UCSD-AML1 (cell line): ENCODE measurements around the gene KDM5A.
"Not testable (repeated sequence)": the region's sequence is repeated elsewhere in the genome, so short reads cannot be mapped to it uniquely, and the experiment has no call there.

Experiments used
- DNase-seq: peaks from one replicate; lab custom pipeline; 2025; ENCODE audit not compliant: unreplicated experiment; lab: John Stamatoyannopoulos, UW

KDM5A gene

DNA sequence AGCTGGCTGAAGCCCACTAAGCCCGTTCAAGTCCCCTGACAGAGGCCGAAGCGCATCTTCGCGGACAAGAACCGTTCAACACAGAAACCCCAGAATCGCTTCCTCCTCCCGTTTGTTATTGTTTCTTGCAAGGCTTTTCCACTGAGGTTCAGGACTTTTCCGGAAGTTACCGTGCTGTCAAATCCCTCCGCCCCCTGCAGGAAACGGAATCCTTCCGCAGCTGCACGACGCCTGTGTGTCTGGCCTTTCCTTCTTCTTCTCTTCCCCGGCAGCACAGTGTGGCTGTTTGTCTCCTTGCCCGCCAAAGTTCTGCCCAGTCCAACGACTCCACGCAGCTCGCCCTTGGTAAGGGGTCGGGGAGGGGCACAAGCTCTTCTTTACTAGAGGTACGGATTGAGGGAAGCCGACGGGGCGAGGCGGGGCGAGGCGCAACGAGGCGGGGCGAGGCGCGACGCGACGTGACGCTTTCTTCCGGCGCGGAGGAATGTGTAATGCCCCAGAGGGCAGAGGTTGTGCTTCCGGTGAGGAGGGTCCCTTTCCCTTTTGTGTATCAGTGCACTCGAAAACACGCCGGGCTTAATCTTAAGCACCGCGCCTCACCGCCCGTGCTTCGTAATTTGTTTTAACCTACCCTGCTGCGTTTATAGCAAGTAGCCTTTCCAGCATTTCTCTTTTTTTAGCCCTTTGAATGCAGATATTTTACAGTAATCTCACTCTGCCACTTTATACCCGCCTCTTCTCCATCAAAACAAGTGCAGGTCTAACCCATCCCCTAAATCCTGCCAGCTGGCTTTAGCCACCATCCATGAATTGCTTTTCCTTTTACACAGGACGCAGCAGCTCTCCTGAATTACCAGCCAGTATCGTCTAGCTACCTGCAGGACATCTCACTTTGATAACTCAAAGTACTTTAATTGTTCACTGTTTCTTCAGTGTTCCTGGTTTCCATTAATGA, at the start of gene KDM5A:
TSS of gene KDM5A (minus strand) at position 179 of the 955 bp plus-strand sequence. CDS start 229 bp downstream, outside the sequence.
- DNase-seq, result no peak

DNA sequence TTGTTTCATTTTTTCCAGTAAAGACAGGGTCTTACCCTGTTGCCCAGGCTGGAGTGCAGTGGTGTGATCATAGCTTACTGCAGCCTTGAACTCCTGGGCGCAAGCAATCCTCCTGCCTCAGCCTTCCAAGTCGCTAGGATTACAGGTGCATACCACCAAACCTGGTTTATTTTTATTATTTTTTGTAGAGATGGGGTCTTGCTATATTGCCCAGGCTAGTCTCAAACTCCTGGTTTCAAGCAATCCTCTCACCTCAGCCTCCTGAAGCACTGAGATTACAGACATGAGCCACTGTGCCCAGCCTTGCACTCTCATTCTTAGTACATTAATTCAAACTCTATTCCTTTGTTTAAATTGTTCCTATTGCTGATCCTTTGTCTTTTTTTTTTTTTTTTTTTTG, 46.6 kb upstream of the KDM5A start:
- not testable (repeated sequence) for DNase-seq

DNA sequence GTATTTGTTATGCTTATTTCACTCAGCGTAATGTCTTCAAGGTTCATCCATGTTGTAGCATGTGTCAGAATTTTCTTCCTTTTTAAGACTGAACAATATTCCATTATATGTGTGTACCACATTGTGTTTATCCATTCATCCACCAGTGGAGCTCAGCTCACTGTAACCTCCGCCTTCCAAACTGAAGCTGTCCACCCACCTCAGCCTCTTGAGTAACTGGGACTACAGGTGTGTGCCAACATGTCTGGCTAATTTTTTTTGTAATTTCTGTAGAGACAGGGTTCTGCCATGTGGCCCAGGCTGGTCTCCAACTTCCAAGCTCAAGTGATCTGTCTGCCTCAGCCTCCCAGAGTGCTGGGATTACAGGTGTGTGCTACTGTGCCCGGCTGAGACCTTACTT, 33.4 kb upstream of the KDM5A start:
- no peak for DNase-seq

DNA sequence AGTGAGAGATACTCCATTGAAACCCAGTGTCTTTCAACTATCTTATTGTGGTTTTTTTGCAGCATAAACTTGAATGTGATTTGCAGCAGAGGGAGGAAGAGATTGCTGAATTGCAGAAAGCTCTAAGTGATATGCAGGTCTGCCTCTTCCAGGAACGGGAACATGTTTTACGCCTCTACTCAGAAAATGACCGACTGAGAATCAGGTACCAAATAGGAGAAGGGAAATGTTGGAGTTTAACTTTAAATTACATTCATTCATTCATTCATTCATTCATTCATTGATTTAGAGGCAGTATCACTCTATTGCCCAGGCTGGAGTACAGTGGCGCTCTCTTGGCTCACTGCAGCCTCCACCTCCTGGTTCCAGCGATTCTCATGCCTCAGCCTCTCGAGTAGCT, 29.3 kb upstream of the KDM5A start:
- DNase-seq, result no peak

DNA sequence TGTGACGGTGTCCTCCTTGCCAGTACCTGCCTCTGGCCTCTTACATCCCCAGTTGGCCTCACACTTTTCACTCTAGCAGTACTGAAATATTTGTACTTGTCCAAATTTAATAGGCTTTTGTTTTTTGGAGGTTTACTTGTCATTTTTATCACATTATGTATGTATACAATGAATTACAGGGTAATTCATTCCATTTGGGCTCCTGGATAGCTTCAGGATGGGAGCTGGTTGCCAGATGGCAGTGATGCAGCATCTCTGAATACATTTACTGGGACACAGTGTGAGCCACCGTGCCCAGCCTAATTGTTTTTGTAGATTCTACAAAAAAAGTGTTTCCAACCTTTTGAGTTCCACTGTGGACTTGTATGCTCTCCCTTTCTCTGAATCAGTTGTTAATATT, 25.7 kb upstream of the KDM5A start:
- DNase-seq, result no peak

DNA sequence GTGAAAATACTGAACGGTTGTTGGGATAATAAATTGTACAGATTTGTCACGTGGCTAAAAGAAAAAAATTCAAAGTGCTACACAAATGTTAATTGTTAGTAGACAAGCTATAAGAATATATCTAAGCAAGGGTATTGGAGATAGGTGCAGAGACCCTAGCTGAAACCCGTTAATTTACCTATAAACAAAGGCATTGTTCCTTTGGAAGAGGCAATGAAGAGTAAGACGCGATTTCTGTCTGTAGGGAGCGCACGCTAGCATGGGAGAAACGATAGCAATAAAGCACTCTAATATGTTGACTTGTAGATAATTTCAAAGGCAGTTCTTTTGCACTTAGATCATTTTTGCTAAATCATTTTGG, 12.9 kb upstream of the KDM5A start:
- no peak for DNase-seq

DNA sequence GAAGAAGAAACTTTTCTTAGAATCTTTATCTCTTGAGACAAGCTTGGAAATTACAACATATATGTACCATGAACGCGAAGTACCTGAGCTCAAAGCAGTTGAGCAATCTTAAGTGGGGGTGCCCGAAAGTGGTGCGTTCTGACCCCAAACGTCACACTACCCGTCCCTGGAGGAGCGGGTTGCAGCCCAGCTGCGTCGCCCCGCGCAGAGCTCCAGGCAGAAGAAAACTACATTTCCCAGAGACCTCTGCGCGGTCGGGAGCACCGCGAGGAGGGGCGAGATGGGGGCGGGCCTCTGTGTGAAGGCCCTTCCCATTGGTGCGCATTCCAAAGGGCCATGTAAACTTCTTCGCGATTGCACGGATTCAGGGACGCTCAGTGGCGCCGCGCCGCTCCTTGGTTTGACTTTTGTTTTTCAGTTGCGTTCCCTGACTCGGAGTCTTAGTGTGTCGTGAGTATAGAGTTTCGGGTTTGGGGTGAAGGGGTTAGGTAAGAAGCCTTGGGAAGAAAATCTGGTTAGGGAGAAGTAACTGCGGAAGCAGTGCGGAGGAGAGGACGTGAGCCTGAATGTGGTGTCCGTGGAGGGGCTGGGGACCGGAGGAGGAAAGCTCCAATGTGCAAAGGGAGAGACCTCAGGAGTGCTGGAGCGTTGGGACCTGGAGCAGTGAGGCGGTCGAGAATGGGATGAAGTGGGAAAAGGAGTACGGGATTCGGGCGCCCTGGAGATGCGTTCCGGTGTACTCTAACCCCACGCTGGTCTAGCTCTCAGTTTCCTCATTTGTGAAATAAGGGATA, 12.3 kb upstream of the KDM5A start, which contains the start of gene CCDC77:
TSS of gene CCDC77 (plus strand) at position 410 of the 794 bp plus-strand sequence. CDS start 7,740 bp downstream, outside the sequence.
- DNase-seq, result no peak

DNA sequence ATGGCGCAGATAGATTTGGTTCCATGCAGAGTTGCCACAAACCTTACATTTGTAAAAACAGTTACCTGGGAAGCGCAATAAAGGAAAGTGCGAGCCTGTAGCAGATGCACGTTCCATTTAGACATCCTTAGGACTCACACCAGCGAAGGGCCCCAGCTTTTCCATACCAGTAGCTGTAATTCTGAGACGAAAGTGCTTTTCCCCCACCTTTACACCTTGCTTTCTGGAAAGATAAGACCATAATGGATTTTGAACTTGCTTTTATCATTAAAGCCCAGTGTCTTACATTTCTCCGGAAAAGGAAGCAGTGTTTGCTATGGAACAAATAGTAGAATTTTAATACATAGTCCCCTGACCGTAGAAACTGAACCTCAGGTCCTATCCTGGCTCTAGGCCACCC, 11.7 kb upstream of the KDM5A start:
- no peak for DNase-seq

DNA sequence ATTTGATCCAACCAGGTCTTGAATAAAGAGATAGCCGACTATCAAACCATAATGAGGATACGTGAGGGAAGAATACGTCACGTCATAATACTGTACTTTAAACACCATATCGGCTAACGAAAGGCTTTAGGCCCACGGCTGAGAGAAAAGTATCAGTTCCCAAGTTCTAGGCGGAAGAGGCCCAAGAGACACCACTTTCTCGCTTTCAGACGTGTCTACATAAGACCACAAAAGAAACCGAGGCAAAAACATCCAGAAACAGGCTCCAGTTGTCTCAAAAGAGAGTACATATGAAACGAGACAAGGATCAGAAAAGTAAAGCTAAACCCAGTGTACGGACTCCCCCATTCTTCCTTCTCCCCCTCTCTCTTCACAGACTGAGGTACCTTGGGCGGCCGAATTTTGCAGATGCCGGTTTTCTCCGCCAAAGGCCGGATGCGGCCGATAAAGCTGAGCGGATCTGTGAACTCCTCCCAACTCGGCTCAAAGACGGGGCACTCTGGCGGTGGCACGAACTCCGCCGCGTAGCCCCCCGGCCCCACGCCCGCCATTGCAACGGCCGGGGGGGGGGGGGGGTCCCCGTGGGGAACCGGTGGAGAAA, 479 bp downstream of the KDM5A start:
- DNase-seq, result no peak

DNA sequence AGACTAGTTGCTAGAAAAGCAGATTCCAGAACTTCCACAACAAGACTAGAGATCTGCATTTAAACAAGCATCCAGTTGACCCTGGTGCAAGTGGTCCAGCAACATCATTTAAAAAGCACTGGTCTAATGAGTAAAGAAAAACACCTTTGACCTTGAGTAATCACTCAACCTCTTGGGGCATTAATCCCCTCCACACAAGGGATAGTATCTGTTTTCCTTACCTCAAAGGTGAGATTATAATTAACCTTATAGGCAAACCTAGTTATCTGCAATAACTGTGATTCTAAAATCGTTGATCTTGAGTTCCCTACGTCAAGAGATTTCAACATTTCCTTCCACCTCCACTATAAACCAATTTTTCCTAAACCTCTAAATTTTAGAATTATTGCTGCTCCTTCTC, 1.1 kb downstream of the KDM5A start:
- DNase-seq, result no peak

DNA sequence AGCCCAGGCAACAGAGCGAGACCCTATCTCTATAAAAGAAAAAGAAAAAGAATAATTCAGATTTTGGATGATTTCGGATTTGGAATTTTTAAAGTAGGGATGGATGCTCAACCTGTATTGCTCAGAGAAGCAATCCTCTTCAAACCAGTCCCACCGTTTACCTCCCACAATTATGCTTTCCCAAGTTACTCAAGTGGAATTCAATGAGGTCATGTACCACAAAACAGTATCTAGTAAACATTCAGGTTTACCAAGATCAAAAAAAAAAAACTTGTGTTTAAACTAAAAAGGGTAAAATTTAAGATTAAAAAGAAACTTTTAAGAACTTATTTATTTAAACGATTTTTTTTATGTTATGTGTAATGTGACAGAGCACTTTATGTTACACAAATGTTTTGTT, 2.5 kb downstream of the KDM5A start:
- no peak for DNase-seq

DNA sequence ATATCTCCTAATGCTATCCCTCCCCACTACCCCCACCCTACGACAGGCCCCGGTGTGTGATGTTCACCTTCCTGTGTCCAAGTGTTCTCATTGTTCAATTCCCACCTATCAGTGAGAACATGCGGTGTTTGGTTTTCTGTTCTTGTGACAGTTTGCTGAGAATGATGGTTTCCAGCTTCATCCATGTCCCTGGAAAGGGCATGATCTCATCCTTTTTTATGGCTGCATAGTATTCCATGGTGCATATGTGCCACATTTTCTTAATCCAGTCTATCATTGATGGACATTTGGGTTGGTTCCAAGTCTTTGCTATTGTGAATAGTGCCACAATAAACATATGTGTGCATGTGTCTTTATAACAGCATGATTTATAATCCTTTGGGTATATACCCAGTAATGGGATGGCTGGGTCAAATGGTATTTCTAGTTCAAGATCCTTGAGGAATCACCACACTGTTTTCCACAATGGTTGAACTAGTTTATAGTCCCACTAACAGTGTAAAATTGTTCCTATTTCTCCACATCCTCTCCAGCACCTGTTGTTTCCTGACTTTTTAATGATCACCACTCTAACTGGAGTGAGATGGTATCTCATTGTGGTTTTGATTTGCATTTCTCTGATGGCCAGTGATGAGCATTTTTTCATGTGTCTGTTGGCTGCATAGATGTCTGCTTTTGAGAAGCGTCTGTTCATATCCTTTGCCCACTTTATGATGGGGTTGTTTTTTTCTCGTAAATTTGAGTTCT, 18.2 kb downstream of the KDM5A start:
- DNase-seq, result not testable (repeated sequence)

DNA sequence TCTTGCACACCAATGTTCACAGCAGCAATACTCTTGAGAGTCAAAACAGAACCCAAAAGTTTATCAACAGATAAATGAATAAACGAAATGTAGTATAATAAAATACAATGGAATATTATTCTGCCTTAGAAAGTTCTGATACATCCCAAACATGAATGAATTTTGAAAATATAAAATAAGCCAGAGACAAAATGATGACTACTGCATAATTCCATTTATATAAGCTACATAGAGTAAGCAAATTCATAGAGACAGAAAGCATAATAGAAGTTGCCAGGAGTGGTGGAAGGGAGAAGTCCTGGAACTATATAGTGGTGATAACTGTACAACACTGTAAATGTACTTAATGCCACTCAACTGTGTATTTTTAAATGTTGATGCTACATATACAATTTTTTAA, 21.1 kb downstream of the KDM5A start:
- DNase-seq, result no peak

DNA sequence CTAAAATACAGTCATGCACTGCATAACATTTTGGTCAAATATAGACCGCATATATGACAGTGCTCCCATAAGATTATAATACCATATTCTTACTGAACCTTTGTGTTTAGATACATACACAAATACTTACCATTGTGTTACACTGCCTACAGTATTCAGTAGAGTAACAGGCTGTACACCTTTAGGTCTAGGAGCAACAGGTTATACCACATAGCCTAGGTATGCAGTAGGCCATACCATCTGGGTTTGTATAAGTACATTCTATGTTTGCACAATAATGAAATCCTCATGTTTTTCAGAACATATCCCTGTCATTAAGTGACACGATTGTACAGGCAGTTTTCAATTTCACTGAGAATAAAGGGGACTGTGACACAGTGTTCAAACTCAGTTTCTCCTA, 22.3 kb downstream of the KDM5A start:
- DNase-seq, result no peak

DNA sequence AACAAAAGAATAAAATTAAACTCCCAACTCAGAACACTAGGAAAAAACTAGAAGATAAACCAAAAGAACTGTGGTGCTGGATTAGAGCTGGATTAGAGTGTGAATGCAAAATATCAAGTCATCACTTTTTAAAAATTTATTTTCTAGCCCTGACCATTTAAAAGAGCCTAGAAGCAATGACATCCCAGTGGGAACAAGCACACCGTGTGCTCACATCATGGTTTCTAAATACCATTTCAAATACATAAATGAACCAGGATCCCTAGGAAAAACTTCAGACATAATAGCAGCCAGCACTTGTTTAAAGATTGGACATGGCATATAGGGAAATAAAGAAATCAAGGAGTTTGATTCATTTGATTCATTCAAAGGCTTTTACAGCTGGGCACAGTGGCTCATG, 30.0 kb downstream of the KDM5A start:
- no peak for DNase-seq

DNA sequence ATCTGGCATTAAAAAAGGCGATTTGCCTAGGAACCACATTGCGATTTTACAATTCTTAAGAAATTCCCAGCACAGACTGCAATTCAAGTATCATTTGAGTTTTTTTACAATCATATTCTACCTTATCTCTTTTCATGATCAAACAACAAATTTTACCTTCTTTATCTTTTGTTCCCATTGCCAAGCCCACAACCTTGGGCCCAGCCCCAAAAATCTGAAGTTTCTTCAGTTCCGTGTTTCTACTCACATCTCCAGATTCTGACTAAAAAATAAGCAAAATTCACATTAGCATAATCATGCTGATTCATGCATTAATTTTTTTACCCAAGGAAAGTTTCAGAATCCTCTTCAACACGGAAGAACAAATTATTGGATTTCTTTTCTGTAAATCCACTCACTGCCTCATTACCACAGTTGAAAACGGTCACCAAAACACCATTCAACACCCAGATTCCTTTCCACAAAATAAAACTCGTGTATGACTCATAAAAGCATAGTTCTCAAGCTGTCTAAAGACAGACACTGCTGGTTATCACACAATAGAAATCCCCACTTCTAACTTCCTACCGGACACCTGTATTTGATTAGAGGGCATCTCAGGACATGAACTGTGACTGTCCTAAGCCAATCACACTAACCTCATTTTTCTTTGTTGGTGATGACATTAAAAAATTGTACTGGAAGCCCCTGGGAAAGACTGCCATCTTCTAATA, 32.7 kb downstream of the KDM5A start:
- no peak for DNase-seq

DNA sequence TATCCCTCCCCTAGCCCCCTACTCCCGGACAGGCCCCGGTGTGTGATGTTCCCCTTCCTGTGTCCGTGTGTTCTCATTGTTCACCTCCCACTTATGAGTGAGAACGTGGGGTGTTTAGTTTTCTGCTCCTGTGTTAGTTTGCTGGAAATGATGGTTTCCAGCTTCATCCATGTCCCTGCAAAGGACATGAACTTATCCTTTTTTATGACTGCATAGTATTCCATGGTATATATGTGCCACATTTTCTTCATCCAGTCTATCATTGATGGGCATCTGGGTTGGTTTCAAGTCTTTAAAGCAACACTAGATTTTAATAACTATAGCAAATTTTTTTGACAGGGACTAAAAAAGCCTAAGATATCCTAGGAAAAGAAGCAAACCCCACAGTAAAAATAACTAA, 37.9 kb downstream of the KDM5A start:
- not testable (repeated sequence) for DNase-seq

DNA sequence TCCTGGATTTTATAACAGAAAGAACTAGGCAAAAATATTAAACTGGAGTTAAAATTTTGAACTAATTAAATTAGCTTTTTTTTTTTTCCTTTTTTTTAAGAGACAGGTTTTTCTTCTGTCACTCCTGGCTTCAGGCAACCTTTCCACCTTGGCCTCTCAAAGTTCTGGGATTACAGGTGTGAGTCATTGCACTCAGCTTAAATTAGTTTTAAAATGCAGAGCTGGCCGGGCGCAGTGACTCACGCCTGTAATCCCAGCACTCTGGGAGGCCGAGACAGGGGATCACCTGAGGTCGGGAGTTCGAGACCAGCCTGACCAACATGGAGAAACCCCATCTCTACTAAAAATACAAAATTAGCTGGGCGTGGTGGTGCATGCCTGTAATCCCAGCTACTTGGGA, 39.5 kb downstream of the KDM5A start:
- DNase-seq, result not testable (repeated sequence)

DNA sequence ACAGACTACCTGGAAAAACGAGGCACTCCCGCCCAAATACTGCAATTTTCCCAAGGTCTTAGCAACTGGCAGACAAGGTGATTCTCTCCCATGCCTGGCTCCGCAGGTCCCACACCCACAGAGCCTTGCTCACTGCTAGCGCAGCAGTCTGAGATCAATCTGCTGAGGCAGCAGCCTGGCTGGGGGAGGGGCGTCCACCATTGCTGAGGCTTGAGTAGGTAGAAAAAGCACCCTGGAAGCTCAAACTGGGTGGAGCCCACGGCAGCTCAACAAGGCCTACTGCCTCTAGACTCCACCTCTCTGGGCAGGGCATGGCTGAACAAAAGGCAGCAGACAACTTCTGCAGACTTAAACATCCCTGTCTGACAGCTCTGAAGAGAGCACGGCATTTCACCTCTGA, 46.1 kb downstream of the KDM5A start:
- not testable (repeated sequence) for DNase-seq

DNA sequence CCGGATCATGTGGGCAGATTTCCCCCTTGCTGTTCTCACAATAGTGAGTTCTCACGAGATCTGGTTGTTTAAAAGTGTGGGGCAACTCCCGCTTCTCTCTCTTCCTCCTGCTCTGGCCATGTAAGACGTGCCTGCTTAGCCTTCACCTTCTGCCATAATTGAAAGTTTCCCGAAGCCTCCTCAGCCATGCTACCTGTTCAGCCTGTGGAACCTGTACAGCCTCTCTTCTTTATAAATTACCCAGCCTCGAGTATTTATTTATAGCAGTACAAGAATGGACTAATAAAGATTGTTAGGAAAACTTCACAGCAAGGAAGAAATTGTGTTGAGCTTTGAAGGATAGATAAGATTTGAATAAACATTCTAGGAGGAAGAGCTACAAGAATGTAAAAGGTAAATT, 52.1 kb downstream of the KDM5A start:
- no peak for DNase-seq
